NCI-H82 (cell line): ENCODE results near the gene NTRK2.

Experiments
- DNase-seq: peaks from one replicate; lab custom pipeline; 2025; lab: John Stamatoyannopoulos, UW

The NTRK2 gene

GRCh38 chr9:84939774-84940173, 270.2 kb downstream of the NTRK2 start:
- no peak for DNase-seq

- DNase-seq, result no peak
Observed at GRCh38 chr9:84940294-84940693, 270.8 kb downstream of the NTRK2 start.

- DNase-seq, result no peak
Observed at GRCh38 chr9:84941792-84942191, 272.3 kb downstream of the NTRK2 start.

GRCh38 chr9:84943482-84944050, 274.0 kb downstream of the NTRK2 start:
- no peak for DNase-seq

- no peak for DNase-seq
Observed at GRCh38 chr9:84945878-84946538, 276.5 kb downstream of the NTRK2 start.

GRCh38 chr9:84947412-84947972, 278.0 kb downstream of the NTRK2 start:
- no peak for DNase-seq

- DNase-seq, result no peak
Observed at GRCh38 chr9:84949258-84949657, 279.7 kb downstream of the NTRK2 start.

GRCh38 chr9:84949971-84950370, 280.4 kb downstream of the NTRK2 start:
- DNase-seq, result no peak

- no peak for DNase-seq
Observed at GRCh38 chr9:84950879-84951811, 281.6 kb downstream of the NTRK2 start.

GRCh38 chr9:84953252-84953773, 283.8 kb downstream of the NTRK2 start:
- DNase-seq, result no peak

GRCh38 chr9:84953797-84954705, 284.5 kb downstream of the NTRK2 start:
- peak; percentile 84 for DNase-seq

GRCh38 chr9:84955155-84955554, 285.6 kb downstream of the NTRK2 start:
- DNase-seq, result no peak

GRCh38 chr9:84955971-84956370, 286.4 kb downstream of the NTRK2 start:
- no peak for DNase-seq

GRCh38 chr9:84959339-84959738, 289.8 kb downstream of the NTRK2 start:
- DNase-seq, result no peak

GRCh38 chr9:84966876-84967830, 297.6 kb downstream of the NTRK2 start:
- DNase-seq, result peak; percentile 33

- no peak for DNase-seq
Observed at GRCh38 chr9:84969084-84969483, 299.6 kb downstream of the NTRK2 start.

GRCh38 chr9:84969736-84970135, 300.2 kb downstream of the NTRK2 start:
- no peak for DNase-seq

GRCh38 chr9:84970432-84970831, 300.9 kb downstream of the NTRK2 start:
- no peak for DNase-seq

GRCh38 chr9:84971571-84971970, 302.0 kb downstream of the NTRK2 start:
- DNase-seq, result no peak

- DNase-seq, result no peak
Observed at GRCh38 chr9:84974258-84974657, 304.7 kb downstream of the NTRK2 start.
